Hepatocyte (in vitro differentiated cells): ENCODE measurements around the gene HSFX4. TPM values are rescaled to one million over a fixed set of nuclear protein-coding genes. Genes with fewer than 3 reads are reported as not detected.
"Not testable (repeated sequence)": the region's sequence is repeated elsewhere in the genome, so short reads cannot be mapped to it uniquely, and the experiment has no call there.

Experiments used
- DNase-seq: peaks from one replicate; pipeline ENCODE4 v3.0.0-alpha.2; 2016; ENCODE audit warnings: low spot score
- H2AFZ ChIP-seq: fragments of 200-600 bp; sonication (generic); 2 replicates; pipeline ENCODE4 v1.6.0; 2016; ENCODE audit warnings: antibody characterized with exemption, mild to moderate bottlenecking
- H3K27ac ChIP-seq: fragments of 200-600 bp; sonication (generic); 2 replicates; pipeline ENCODE4 v1.5.1; 2016; ENCODE audit warnings: mild to moderate bottlenecking
- H3K27me3 ChIP-seq: fragments of 200-600 bp; sonication (generic); 2 replicates; pipeline ENCODE4 v1.6.1; 2016
- H3K36me3 ChIP-seq: fragments of 200-600 bp; sonication (generic); replicated peaks from 2 replicates; pipeline ENCODE4 v1.5.1; 2016; ENCODE audit warnings: low read depth; ENCODE audit not compliant: insufficient read depth
- H3K4me1 ChIP-seq: fragments of 200-600 bp; sonication (generic); 2 replicates; pipeline ENCODE4 v1.5.1; 2016; ENCODE audit warnings: mild to moderate bottlenecking, moderate library complexity; ENCODE audit not compliant: insufficient read depth
- H3K4me2 ChIP-seq: fragments of 200-600 bp; sonication (generic); 2 replicates; pipeline ENCODE4 v1.6.0; 2016
- H3K4me3 ChIP-seq: fragments of 200-600 bp; sonication (generic); 2 replicates; pipeline ENCODE4 v1.5.1; 2016; ENCODE audit warnings: mild to moderate bottlenecking
- H3K79me2 ChIP-seq: fragments of 200-600 bp; sonication (generic); 2 replicates; pipeline ENCODE4 v1.6.0; 2017; ENCODE audit warnings: mild to moderate bottlenecking
- H3K9me2 ChIP-seq: fragments of 200-600 bp; sonication (generic); replicated peaks from 2 replicates; pipeline ENCODE4 v1.6.0; 2017; ENCODE audit warnings: mild to moderate bottlenecking; ENCODE audit not compliant: insufficient read depth
- H3K9me3 ChIP-seq: fragments of 200-600 bp; sonication (generic); 2 replicates; pipeline ENCODE4 v1.5.1; 2016; ENCODE audit warnings: low read depth, mild to moderate bottlenecking
- H4K20me1 ChIP-seq: fragments of 200-600 bp; sonication (generic); 2 replicates; pipeline ENCODE4 v1.6.0; 2016; ENCODE audit warnings: mild to moderate bottlenecking; ENCODE audit not compliant: insufficient read depth, poor library complexity, severe bottlenecking
- CTCF ChIP-seq: fragments of 200-600 bp; sonication (generic); IDR thresholded peaks from 2 replicates; pipeline ENCODE4 v1.5.1; 2016; ENCODE audit warnings: antibody characterized with exemption, mild to moderate bottlenecking; ENCODE audit not compliant: poor library complexity
- EZH2 ChIP-seq: fragments of 200-600 bp; sonication (generic); IDR thresholded peaks from 2 replicates; pipeline ENCODE4 v1.6.1; 2016; ENCODE audit warnings: antibody characterized with exemption, mild to moderate bottlenecking, borderline replicate concordance
- EZH2phosphoT487 ChIP-seq: fragments of 200-600 bp; sonication (generic); IDR thresholded peaks from one replicate; pipeline ENCODE4 v1.6.1; 2018; ENCODE audit warnings: antibody characterized with exemption, mild to moderate bottlenecking, low read depth, moderate library complexity; ENCODE audit not compliant: unreplicated experiment, severe bottlenecking
- WGBS: methylation state at CpG from one replicate; pipeline ENCODE4 v1.1.6; 2016; ENCODE audit warnings: low lambda C conversion rate; ENCODE audit errors: missing lambda C conversion rate; 5-methylcytosine and 5-hydroxymethylcytosine counted together
- polyA plus RNA-seq: library from polyadenylated mRNA; unstranded; fragments of >200 nt; fragmentation: Nextera tagmentation; extraction: Ambion mirVana; gene quantifications from 2 replicates; pipeline ENCODE4 v1.2.1, GENCODE V29; 2016
- total RNA-seq: library from RNA; depleted of rRNA; stranded (reverse); fragments of >200 nt; gene quantifications from 2 replicates; pipeline ENCODE4 v1.2.3, GENCODE V29; 2014

The HSFX4 gene
- total and polyA plus RNA-seq, 2 experiments from 2014 or later = not detected

- no peaks in the 10 kb centered on the region for H3K27me3 ChIP-seq
- H4K20me1 ChIP-seq = no peaks in the 10 kb centered on the region
- no peaks in the 10 kb centered on the region for H3K36me3 ChIP-seq
- H3K4me2 ChIP-seq = peak overlapping the region; percentile 65
- 51% methylated on average over 15 of the region's 27 CpGs for WGBS
- no peak overlapping the region for H2AFZ ChIP-seq
- H3K4me3 ChIP-seq = peak overlapping the region; percentile 41
- H3K9me2 ChIP-seq = no peaks in the 10 kb centered on the region
- DNase-seq = peak; percentile 94
- no peaks in the 10 kb centered on the region for H3K9me3 ChIP-seq
- H3K4me1 ChIP-seq = no peaks in the 10 kb centered on the region
- peak overlapping the region; percentile 99 for H3K27ac ChIP-seq
- peaks cover 7% of the 10 kb centered on the region for H3K79me2 ChIP-seq
- no peak for TF ChIP-seq EZH2
- TF ChIP-seq EZH2phosphoT487 = no peak
- TF ChIP-seq CTCF = no peak
Observed at GRCh38 chrX:149939905-149940673, 10.7 kb downstream of the HSFX4 start.

GRCh38 chrX:149940674-149941024 is 11.3 kb downstream of the HSFX4 start:
- not testable (repeated sequence) for H3K4me3 ChIP-seq, H3K9me2 ChIP-seq, H3K9me3 ChIP-seq, H3K27me3 ChIP-seq, H2AFZ ChIP-seq, H3K4me1 ChIP-seq, H3K36me3 ChIP-seq, DNase-seq, H3K27ac ChIP-seq, H3K79me2 ChIP-seq, H4K20me1 ChIP-seq
- WGBS = 42% methylated on average over 9 of the region's 11 CpGs
- TF ChIP-seq CTCF = peak; percentile 40
- peak overlapping the region; percentile 73 for H3K4me2 ChIP-seq

- H3K27me3 ChIP-seq, H4K20me1 ChIP-seq, DNase-seq, H3K9me2 ChIP-seq, H3K9me3 ChIP-seq, H3K4me2 ChIP-seq, H3K36me3 ChIP-seq, H2AFZ ChIP-seq, H3K27ac ChIP-seq, H3K4me3 ChIP-seq, H3K4me1 ChIP-seq, H3K79me2 ChIP-seq: not testable (repeated sequence)
- 78% methylated on average over 11 of the region's 11 CpGs for WGBS
Observed at GRCh38 chrX:149945087-149945670, 15.8 kb downstream of the HSFX4 start.

- not testable (repeated sequence) for H3K36me3 ChIP-seq, H3K4me3 ChIP-seq, H3K27me3 ChIP-seq, H3K79me2 ChIP-seq, H3K9me3 ChIP-seq, H3K27ac ChIP-seq, H3K4me2 ChIP-seq, H3K4me1 ChIP-seq, H3K9me2 ChIP-seq, H4K20me1 ChIP-seq, DNase-seq, H2AFZ ChIP-seq
- WGBS = 78% methylated on average over 9 of the region's 9 CpGs
Observed at GRCh38 chrX:149945820-149946219, 16.4 kb downstream of the HSFX4 start.

- not testable (repeated sequence) for H3K79me2 ChIP-seq, H3K9me2 ChIP-seq, H3K4me3 ChIP-seq, H3K4me1 ChIP-seq, H3K27me3 ChIP-seq, H3K4me2 ChIP-seq, DNase-seq, H3K36me3 ChIP-seq, H4K20me1 ChIP-seq, H3K9me3 ChIP-seq, H2AFZ ChIP-seq, H3K27ac ChIP-seq
- WGBS = no CpG with 5 or more reads among the region's 3 CpGs
Observed at GRCh38 chrX:149946932-149947331, 17.6 kb downstream of the HSFX4 start.
